M059J (cell line): Measurements from ENCODE around the gene OR52R1. TPM values are rescaled to one million over a fixed set of nuclear protein-coding genes. Genes with fewer than 3 reads are reported as not detected.
"Not testable (repeated sequence)": the region's sequence is repeated elsewhere in the genome, so short reads cannot be mapped to it uniquely, and the experiment has no call there.

Experiments
- DNase-seq: peaks from one replicate; pipeline ENCODE4 v3.0.0-alpha.2; 2012; ENCODE audit warnings: low read depth
- total RNA-seq: library from RNA; depleted of rRNA; stranded (reverse); fragments of >200 nt; shearing (Covaris generic); gene quantifications from 2 replicates; pipeline ENCODE4 v1.2.3, GENCODE V29; 2014; rRNA removed

The OR52R1 gene
- total RNA-seq, result not detected in 2 replicates

- DNase-seq, result no peak
Observed at GRCh38 chr11:4804280-4804679, at the start of gene OR52R1. OR52R1 (minus strand) TSS chr11:4804380; CDS start chr11:4804380, 0 bp downstream.

- peak; percentile 20 for DNase-seq
Observed at GRCh38 chr11:4851033-4851432, 46.9 kb upstream of the OR52R1 start.

DNA sequence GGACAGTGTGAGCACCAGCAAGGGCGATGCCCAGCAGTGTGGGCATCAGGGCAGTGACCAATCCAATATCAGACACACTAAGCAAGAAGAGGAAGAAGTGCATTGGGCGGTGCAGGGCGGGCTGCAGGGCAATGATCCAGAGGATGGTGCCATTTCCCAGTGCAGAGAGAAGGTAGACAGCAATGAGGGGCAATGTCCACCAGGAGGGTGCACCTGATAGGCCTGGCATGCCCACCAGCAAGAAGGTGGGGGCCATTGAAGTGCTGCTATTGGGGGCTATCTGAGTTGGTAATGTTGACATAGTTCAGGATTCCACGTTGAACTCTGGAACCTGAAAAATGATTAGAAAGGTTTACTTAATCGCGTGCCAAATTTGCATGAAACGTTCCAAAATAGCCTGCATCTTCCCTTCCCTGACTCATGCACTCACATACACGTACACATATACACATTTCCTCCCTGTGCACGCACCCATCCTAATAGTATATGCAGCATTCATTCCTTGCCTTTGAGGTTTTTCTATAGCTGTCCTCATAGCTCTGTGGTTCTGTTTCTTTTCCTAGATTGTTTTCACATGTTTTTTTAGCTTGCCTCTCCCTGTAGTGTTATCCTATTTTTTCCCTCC lies 44.8 kb upstream of the OR52R1 start, which contains the start of gene OR51S1:
Gene OR51S1 (minus strand): TSS at position 301 of the 625 bp plus-strand sequence. CDS start 0 bp downstream, at position 301.
- DNase-seq, result no peak

DNA sequence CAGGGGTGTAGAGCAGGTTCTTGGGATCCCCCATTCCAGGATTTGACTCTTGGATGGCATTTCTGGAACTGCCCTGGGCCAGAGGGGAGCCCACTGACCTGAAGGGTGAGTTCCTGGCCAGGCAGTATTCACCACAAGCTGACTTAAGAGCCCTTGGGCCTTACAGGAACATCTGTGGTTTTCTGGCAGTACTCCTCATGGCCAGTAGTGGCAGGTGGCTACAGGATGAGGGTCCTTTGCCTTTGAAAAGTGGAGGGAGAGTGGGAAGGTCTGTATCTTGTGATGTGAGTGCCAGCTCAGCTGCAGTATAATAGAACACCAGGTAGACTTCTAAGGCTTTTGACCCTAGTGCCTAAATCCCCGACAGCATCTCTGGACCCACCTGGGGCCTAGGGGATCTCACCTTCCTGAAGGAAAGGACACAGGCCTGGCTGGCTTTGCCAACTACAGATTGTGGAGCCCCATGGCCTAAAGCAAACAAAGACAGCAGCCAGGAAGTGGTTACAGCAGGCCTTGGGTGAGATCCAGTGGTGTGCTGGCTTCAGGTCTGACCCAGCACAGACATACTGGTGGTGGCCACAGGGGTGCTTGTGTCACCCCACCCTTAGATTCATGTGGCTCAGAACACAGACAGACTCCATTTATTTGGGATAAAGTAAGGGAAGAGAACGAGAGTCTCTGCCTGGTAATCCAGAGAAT lies 35.8 kb upstream of the OR52R1 start:
- peak; percentile 17 for DNase-seq

GRCh38 chr11:4830909-4831308 lies 26.7 kb upstream of the OR52R1 start:
- DNase-seq, result no peak

GRCh38 chr11:4830346-4830745 lies 26.2 kb upstream of the OR52R1 start:
- DNase-seq, result no peak

- DNase-seq, result no peak
Observed at GRCh38 chr11:4826425-4826824, 22.2 kb upstream of the OR52R1 start.

GRCh38 chr11:4825132-4825531 lies 21.0 kb upstream of the OR52R1 start:
- DNase-seq, result no peak

- DNase-seq, result no peak
Observed at GRCh38 chr11:4821021-4821420, 16.8 kb upstream of the OR52R1 start, which contains the start of gene OR51F2. OR51F2 (plus strand) TSS chr11:4821321; CDS start chr11:4821422, 101 bp downstream.

DNA sequence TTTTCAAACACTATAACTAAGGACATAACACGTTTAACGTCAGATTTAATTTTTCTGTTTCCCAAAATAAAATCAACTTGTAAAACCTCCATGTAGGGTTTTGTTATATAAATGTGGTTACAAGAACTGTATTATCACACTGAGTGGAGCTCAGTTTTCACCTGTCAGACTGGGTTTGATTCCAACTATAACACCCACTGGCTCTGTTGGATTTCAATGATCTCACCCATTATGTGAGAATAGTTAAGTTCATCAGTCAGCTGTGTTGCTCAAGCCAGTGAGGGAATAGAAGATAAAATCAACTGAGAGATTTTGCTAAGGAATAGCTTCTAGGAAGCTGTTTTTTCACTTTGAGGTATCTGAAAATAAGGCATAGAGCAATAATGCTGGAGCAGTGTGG lies 5.1 kb upstream of the OR52R1 start:
- DNase-seq, result no peak

DNA sequence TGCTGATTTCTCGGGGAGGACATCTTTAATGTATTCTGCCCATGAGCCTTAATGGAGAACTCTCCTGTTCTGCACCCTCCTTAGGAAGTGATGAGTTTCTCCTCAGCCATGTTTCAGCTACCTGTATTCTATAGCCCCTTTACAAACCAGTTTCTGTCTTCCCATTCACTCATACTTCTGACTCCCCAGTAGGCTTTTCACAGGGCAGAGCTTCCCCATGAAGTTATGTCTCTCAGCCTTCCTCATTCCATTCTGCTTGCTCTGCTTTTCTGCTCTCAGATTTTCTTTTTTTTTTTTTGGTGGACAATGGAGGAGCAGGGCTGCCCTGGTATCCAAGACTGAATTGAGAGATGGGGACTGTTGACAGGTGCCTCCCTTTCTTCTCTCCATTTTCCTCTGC lies 4.3 kb upstream of the OR52R1 start:
- no peak for DNase-seq

DNA sequence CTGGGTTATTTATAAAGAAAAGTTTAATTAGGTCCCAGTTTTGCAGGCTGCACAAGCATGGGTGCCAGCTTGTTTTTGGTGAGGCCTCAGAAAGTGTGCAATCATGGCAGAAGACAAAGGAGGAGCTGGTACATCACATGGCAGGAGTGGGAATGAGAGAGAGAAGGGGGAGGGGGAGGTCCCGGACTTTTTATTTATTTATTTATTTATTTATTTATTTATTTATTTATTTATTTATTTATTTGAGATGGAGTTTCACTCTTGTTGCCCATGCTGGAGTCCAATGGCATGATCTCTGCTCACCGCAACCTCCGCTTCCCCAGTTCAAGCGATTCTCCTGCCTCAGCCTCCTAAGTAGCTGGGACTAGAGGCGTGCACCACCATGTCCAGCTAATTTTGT lies 2.9 kb downstream of the OR52R1 start:
- not testable (repeated sequence) for DNase-seq

DNA sequence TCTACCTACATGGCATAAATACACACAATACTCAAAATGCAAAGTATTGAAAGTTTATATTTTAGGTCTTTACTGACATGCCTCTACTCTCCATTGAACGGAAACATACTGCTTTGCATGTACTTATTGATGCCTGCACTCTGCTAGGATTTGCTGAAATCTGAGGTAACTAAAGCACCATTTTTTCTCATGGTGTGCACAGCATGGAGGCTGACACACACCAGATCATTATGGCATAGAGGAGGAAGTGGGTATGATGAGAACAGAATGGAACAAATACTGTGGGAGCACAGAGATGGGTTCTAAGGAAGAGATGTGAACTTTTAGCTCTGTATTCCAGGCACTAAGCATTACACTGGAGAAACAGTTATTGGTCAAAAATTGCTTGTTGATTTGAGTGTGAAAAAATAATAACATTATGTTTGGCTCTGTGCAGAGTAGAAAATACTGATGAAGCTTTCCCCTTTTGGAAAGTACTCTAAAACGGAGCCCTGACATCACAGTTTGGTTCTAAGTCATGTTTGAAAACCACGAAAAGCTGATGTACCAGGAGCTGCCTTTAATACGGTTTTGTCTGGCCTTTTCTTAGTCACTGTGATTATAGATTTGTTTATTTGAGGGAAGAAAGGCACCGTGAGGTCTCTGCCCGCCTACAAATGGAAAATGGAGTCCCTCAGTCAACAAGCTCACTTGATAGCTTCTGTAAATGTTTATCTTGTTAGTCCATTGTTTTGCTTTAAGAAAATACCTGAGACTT lies 5.6 kb downstream of the OR52R1 start:
- no peak for DNase-seq

DNA sequence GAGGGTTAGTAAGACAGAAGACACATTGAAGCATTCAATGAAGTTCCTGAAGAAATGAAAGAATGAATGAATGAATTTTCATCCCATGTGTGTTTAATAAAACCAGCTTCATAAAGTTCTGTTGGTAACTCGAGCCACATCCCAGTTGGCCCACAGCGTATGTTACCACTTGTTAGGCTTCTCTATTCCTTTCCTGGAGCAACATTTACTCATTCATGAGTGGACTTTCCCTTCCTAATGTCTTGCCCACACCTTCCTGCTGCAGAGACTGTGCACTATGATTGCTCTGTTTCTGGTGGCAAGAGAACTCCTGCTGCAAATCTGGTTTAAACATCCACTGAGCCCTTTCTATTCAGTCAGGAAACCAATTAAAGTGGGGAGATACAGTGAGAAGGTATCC lies 7.0 kb downstream of the OR52R1 start:
- DNase-seq, result no peak

GRCh38 chr11:4782454-4782853 lies 21.7 kb downstream of the OR52R1 start:
- no peak for DNase-seq

DNA sequence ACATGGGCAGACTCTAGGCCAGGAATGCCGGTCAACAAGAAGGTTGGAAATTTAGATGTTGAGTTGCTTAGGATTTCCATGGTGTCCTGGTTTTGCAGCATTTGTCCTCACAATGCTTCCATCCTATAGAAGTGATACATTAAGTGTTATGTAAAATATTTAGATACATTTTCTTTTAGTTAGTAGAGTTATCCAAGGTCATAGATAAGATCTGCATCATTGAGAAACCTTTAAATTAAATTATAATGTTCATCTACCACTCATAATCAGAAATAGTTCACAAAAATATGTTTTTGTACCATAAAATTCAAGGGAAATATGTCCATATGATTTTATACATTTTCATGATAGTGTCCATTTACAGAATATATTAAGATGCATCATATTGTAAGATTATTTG lies 34.3 kb downstream of the OR52R1 start, which contains the start of gene OR51F1:
Gene OR51F1 (minus strand): TSS at position 101 of the 400 bp plus-strand sequence. CDS start 0 bp downstream, at position 101.
- DNase-seq, result no peak

GRCh38 chr11:4768094-4768493 lies 36.1 kb downstream of the OR52R1 start:
- no peak for DNase-seq

- DNase-seq, result no peak
Observed at GRCh38 chr11:4766420-4767043, 37.6 kb downstream of the OR52R1 start.

DNA sequence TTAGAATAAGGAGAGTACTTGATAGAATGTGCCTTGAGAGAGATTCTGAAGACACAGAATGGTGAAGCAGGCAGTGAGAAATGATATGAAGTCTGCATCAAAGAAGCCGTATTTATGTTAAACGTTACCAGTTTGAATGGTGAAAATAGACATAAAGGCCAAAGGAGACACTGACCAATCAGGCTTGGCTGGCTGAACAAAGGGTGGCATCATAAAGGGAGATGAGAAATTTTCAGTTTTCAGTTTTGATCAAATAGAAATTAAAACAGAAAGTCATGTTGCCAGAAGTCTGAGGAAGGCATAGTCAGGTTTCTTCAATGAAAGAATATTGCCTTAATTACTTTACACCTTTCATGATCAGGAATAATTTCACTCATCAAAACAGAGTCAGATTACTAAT lies 41.1 kb downstream of the OR52R1 start:
- DNase-seq, result no peak
